Adrenal gland (tissue), 5 donors: ENCODE measurements around the gene JARID2.

Experiments used
- POLR2A ChIP-seq, 2 donors: fragments of 450-650 bp; IDR thresholded peaks; one replicate each; pipeline ENCODE4 v1.6.1; 2017; ENCODE audit warnings: antibody characterized with exemption in 2 of 2, mild to moderate bottlenecking in 2 of 2, moderate library complexity in 1 of 2
- TF ChIP-seq, protein P1 (sequence below), 6 experiments: fragments of 450-650 bp in 4 of 6; fragments of 200-600 bp in 2 of 6; sonication (generic) in 1 of 6; IDR thresholded peaks; 1 replicate in 5 of 6; 2 replicates in 1 of 6; pipeline versions ENCODE4 v1.5.1 to v1.8.0; 2016 to 2021; ENCODE audit warnings: antibody characterized with exemption in 6 of 6, mild to moderate bottlenecking in 2 of 6, moderate library complexity in 1 of 6
- donor health status: DM: no; HTN: no; CAD: no.

- TF ChIP-seq, protein P1, sequence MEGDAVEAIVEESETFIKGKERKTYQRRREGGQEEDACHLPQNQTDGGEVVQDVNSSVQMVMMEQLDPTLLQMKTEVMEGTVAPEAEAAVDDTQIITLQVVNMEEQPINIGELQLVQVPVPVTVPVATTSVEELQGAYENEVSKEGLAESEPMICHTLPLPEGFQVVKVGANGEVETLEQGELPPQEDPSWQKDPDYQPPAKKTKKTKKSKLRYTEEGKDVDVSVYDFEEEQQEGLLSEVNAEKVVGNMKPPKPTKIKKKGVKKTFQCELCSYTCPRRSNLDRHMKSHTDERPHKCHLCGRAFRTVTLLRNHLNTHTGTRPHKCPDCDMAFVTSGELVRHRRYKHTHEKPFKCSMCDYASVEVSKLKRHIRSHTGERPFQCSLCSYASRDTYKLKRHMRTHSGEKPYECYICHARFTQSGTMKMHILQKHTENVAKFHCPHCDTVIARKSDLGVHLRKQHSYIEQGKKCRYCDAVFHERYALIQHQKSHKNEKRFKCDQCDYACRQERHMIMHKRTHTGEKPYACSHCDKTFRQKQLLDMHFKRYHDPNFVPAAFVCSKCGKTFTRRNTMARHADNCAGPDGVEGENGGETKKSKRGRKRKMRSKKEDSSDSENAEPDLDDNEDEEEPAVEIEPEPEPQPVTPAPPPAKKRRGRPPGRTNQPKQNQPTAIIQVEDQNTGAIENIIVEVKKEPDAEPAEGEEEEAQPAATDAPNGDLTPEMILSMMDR (IDR thresholded peaks at IDR 0.05): no peak
- TF ChIP-seq POLR2A (IDR thresholded peaks at IDR 0.05): no peak
Observed at GRCh38 chr6:15252195-15252594, 6.3 kb downstream of the JARID2 start.
